Right lobe of liver (tissue), 6 donors: Measurements from ENCODE around the gene GNGT1. TPM values are rescaled to one million over a fixed set of nuclear protein-coding genes. Genes with fewer than 3 reads are reported as not detected.
A peak's percentile ranks its signal among the peaks of the same experiment; 100 is the strongest.

ENCODE experiments used
- ATAC-seq, 4 donors: fragments of 200-7000 bp; cut with Tn5 transposase; one replicate each; pipeline ENCODE4 v1.9.1; 2020; ENCODE audit warnings: mild to moderate bottlenecking in 4 of 4, moderate library complexity in 4 of 4
- DNase-seq, 3 donors: peaks; one replicate each; pipeline ENCODE4 v3.0.0-alpha.2; 2020
- H3K27ac ChIP-seq, 3 donors: fragments of 200-600 bp; one replicate each; pipeline ENCODE4 v1.8.0; 2022
- H3K27me3 ChIP-seq, 2 donors: fragments of 200-600 bp; one replicate each; pipeline ENCODE4 v1.8.0; 2022
- H3K36me3 ChIP-seq, 4 donors: fragments of 200-600 bp; sonication (generic) in 1 of 4; one replicate each; pipeline versions ENCODE4 v1.5.1 to v1.8.0; 2017 to 2022; ENCODE audit warnings: control low read depth in 1 of 4
- H3K4me1 ChIP-seq, 4 donors: fragments of 200-600 bp; sonication (generic) in 1 of 4; one replicate each; pipeline versions ENCODE4 v1.5.1 to v1.8.0; 2017 to 2022; ENCODE audit warnings: control low read depth in 1 of 4
- H3K4me3 ChIP-seq, 3 donors: fragments of 200-600 bp; one replicate each; pipeline ENCODE4 v1.8.0; 2022
- H3K9me3 ChIP-seq, 4 donors: fragments of 200-600 bp; sonication (generic) in 1 of 4; one replicate each; pipeline versions ENCODE4 v1.5.1 to v1.8.0; 2017 to 2022; ENCODE audit warnings: control low read depth in 1 of 4
- POLR2A ChIP-seq: fragments of 450-650 bp; IDR thresholded peaks from one replicate; pipeline ENCODE4 v1.6.1; 2017; ENCODE audit warnings: antibody characterized with exemption, mild to moderate bottlenecking
- WGBS: methylation state at CpG from one replicate; pipeline ENCODE4 v1.1.6; 2018; ENCODE audit warnings: low coverage, low lambda C conversion rate; ENCODE audit not compliant: insufficient coverage; ENCODE audit errors: missing lambda C conversion rate; 5-methylcytosine and 5-hydroxymethylcytosine counted together
- intact Hi-C, 2 donors: fragments of 100-400 bp; cut with DNase I; formaldehyde crosslinking; loops; one replicate each; pipeline versions ENCODE4 v1.11.2 to v1.14.1; 2022
- total RNA-seq, 6 experiments: library from RNA; depleted of rRNA in 2 of 6; stranded (reverse); fragments of >200 nt in 2 of 6; fragmentation: NEBNext Ultra II Directional in 3 of 6; extraction: Animal tissue kit (Norgen Biotek cat#: 25700) in 3 of 6; gene quantifications; one replicate each; pipeline versions ENCODE4 v1.1.0 to v1.2.4, GENCODE V29; 2016 to 2023
- TF ChIP-seq, protein P1 (sequence below), 4 donors: fragments of 200-600 bp in 3 of 4; fragments of 450-650 bp in 1 of 4; IDR thresholded peaks; one replicate each; pipeline versions ENCODE4 v1.5.1 to v1.8.0; 2016 to 2022; ENCODE audit warnings: antibody characterized with exemption in 4 of 4, mild to moderate bottlenecking in 2 of 4
- donor health status: DM: no; HTN: yes; CAD: no.
- donor health status: DM: no; HTN: no; CAD: no.
- donor health status: DM: no; HTN: no; CAD: no.
- donor health status: DM: no; HTN: yes; CAD: no.
- donor health status: DM: no; HTN: yes; CAD: no.

The GNGT1 gene
- total RNA-seq, 6 experiments from 2014 or later = not detected

DNA sequence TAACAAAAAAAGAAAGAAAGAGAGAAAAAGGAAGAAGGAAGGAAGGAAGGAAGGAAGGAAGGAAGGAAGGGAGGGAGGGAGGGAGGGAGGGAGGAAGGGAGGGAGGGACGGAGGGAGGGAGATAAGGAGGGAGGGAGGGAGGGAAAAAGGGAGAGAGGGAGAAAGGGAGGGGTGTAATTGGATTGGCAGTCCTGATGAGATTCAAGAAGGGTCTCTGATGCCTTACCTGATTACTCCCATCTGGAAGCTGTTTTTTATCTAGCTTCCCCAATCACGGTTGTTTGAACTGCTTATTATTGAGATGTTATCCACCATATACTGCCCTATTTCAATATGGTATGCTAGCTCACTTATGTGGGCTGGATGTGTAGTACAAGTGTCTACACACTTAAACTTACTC is 42.5 kb downstream of the GNGT1 start:
- intact Hi-C loops = no loop called here
- H3K36me3 ChIP-seq = no peaks in the 10 kb centered on the region
- no peaks in the 10 kb centered on the region for H3K27me3 ChIP-seq
- DNase-seq (no peak), ATAC-seq (no peak)
- TF ChIP-seq, protein P1, sequence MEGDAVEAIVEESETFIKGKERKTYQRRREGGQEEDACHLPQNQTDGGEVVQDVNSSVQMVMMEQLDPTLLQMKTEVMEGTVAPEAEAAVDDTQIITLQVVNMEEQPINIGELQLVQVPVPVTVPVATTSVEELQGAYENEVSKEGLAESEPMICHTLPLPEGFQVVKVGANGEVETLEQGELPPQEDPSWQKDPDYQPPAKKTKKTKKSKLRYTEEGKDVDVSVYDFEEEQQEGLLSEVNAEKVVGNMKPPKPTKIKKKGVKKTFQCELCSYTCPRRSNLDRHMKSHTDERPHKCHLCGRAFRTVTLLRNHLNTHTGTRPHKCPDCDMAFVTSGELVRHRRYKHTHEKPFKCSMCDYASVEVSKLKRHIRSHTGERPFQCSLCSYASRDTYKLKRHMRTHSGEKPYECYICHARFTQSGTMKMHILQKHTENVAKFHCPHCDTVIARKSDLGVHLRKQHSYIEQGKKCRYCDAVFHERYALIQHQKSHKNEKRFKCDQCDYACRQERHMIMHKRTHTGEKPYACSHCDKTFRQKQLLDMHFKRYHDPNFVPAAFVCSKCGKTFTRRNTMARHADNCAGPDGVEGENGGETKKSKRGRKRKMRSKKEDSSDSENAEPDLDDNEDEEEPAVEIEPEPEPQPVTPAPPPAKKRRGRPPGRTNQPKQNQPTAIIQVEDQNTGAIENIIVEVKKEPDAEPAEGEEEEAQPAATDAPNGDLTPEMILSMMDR (IDR thresholded peaks at IDR 0.05) = no peak
- TF ChIP-seq POLR2A = no peak
- H3K4me1 ChIP-seq = no peaks in the 10 kb centered on the region
- H3K9me3 ChIP-seq = no peaks in the 10 kb centered on the region
- 40% methylated on average over 2 of the region's 2 CpGs for WGBS
- no peak overlapping the region for H3K4me3 ChIP-seq
- H3K27ac ChIP-seq = no peak overlapping the region

DNA sequence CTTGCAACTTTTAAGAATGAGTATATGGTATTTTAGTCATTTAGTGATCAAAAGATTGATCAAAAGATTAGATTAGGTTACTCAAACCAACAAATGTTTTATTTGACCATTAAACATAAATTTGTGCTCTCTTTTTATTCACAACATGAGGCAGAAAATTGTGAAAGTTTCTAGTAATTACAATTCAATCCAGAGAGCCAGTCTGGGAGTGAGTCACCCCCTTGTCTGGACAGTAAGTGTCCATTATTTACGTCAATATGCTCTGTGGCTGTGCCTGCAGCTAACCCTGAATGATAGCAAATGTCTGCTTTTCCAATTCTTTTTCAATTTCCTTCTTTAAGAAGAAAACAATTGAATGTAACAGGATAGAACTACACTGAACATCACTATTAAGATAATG is 43.1 kb downstream of the GNGT1 start:
- TF ChIP-seq POLR2A = no peak
- TF ChIP-seq, protein P1 (IDR thresholded peaks at IDR 0.05) = no peak
- ATAC-seq (peak in 1 of 4 donors; percentile 60), DNase-seq (no peak)
- intact Hi-C loops = no loop called here
- H3K4me3 ChIP-seq = no peak overlapping the region
- H3K27ac ChIP-seq = no peak overlapping the region
- no peaks in the 10 kb centered on the region for H3K36me3 ChIP-seq
- no peaks in the 10 kb centered on the region for H3K4me1 ChIP-seq
- no peaks in the 10 kb centered on the region for H3K27me3 ChIP-seq
- H3K9me3 ChIP-seq = no peaks in the 10 kb centered on the region
- 27% methylated on average over 1 of the region's 1 CpG for WGBS

DNA sequence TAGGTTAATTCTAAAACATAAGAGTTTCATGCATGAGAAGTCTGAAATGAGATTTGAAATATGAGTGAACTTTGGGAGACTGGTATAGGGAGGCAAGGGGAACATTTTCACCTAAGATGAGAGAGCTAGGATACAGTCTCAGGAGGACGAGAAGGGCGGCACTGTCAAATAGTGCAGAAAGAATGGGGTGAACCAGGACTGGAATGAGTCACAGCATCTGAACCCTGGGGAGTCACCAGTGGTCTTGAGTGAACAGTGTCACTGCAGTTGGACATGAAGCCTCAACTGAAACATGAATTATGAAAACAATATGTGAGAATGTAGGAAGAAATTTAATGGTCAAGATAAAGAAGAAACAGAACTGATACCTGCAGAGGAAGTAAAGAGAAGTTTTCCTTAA is 48.9 kb downstream of the GNGT1 start:
- intact Hi-C loops = no loop called here
- no peak for DNase-seq
- no peak for ATAC-seq
- H3K27ac ChIP-seq = no peak overlapping the region
- TF ChIP-seq, protein P1 (IDR thresholded peaks at IDR 0.05) = no peak
- no peak for TF ChIP-seq POLR2A
- H3K4me3 ChIP-seq = no peak overlapping the region
- WGBS = 65% methylated on average over 2 of the region's 2 CpGs
- H3K9me3 ChIP-seq = no peaks in the 10 kb centered on the region
- no peaks in the 10 kb centered on the region for H3K36me3 ChIP-seq
- H3K27me3 ChIP-seq = no peaks in the 10 kb centered on the region
- H3K4me1 ChIP-seq = no peaks in the 10 kb centered on the region

DNA sequence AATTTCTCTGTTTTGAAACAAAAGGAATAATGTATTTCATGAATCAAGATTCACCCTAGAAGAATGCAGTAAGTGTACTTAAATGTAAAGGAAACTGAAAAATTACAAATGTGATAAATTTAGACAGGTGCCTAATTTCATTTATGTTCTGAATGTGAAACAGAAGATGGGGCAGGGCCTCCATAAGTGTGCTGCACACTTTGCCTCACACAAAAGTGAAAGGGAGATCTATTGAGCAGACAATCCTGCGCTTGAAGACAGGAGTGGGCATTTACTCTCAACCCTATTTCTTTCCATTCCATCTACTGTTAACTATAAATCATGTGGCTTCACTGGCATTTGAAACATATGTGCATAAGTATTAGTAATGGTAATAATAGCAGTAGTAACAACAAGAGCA is 51.4 kb downstream of the GNGT1 start:
- no peak for DNase-seq
- TF ChIP-seq, protein P1 (IDR thresholded peaks at IDR 0.05) = no peak
- no peak for TF ChIP-seq POLR2A
- Histone ChIP-seq H3K4me3 (no peak overlapping the region), H3K36me3 (no peaks in the 10 kb centered on the region), H3K27ac (no peak overlapping the region), H3K27me3 (no peaks in the 10 kb centered on the region), H3K9me3 (no peaks in the 10 kb centered on the region), H3K4me1 (no peaks in the 10 kb centered on the region)
- intact Hi-C loops = no loop called here
- 91% methylated on average over 1 of the region's 1 CpG for WGBS
- no peak for ATAC-seq

DNA sequence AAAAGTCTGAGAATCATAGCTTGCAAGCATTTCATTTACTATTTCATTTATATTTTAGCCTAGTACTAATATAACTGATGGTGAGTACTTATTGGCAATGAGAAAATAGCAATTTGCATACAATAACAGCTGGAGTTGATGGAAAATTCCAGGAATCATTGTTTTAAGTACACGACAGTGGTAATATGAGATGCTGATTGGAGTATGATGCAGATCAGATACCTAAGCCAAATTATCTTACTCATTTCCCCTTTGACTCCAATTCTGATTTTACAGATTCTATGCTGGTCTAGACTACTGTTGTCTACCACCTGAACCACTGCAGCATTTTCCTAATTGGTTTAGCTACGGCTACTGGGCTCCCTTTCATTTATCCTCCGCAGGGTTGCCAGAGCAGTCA is 51.8 kb downstream of the GNGT1 start:
- ATAC-seq = no peak
- H3K36me3 ChIP-seq = no peaks in the 10 kb centered on the region
- TF ChIP-seq, protein P1 (IDR thresholded peaks at IDR 0.05) = no peak
- no peak for TF ChIP-seq POLR2A

More for the DNA sequence above, 51.8 kb downstream of the GNGT1 start:
- H3K4me3 ChIP-seq = no peak overlapping the region
- H3K9me3 ChIP-seq = no peaks in the 10 kb centered on the region
- no peaks in the 10 kb centered on the region for H3K4me1 ChIP-seq
- H3K27me3 ChIP-seq = no peaks in the 10 kb centered on the region
- no peak for DNase-seq
- 64% methylated on average over 3 of the region's 3 CpGs for WGBS
- no peak overlapping the region for H3K27ac ChIP-seq
- intact Hi-C loops = no loop called here
